ENCODE data around the gene ENHO. TPM values are rescaled to one million over a fixed set of nuclear protein-coding genes. Genes with fewer than 3 reads are reported as not detected.

Gene ENHO
- total and polyA plus RNA-seq, 2 donors (not counting 1 experiment from before 2014, with no cell fraction given), result not detected

GRCh38 chr9:34557426-34558321 is 34.9 kb upstream of the ENHO start:
- H3K9me3 ChIP-seq (ENCODE audit: control extremely low read depth in 1 of 3, control insufficient read depth in 2 of 3, insufficient read depth in 1 of 3, low read length in 2 of 3), result peaks cover 0 to 15% (median 7%) of the 10 kb centered on the region in 3 donors
- POLR2A ChIA-PET, result no interaction called here
- no peaks in the 10 kb centered on the region for H3K4me1 Mint-ChIP-seq
- H3K4me3 Mint-ChIP-seq, result no peak overlapping the region
- H3K4me3 ChIP-seq (ENCODE audit: control extremely low read depth in 1 of 5, extremely low read depth in 1 of 5, insufficient read depth in 1 of 5, low read depth in 2 of 5, low read length in 4 of 5), result no peak overlapping the region
- CTCF ChIA-PET, result no interaction called here
- H3K9me3 Mint-ChIP-seq (ENCODE audit: insufficient read depth), result peaks cover under 1% of the 10 kb centered on the region
- H3K27me3 Mint-ChIP-seq, result peaks cover 56% of the 10 kb centered on the region
- no peaks in the 10 kb centered on the region for H3K36me3 ChIP-seq (replicated peaks in 1 of 2; ENCODE audit: control extremely low read depth in 1 of 2, control insufficient read depth in 1 of 2, extremely low read depth in 1 of 2, insufficient read depth in 2 of 2, low read length in 1 of 2)
- ATAC-seq (ENCODE audit: low read depth) (no peak), DNase-seq (no peak)
- H3K27me3 ChIP-seq (replicated peaks in 1 of 4; ENCODE audit: control extremely low read depth in 1 of 4, control insufficient read depth in 3 of 4, insufficient read depth in 4 of 4, low read length in 3 of 4), result peaks cover 0 to 26% (median 6%) of the 10 kb centered on the region in 4 experiments
- 88% methylated on average over 13 of the region's 19 CpGs for WGBS (ENCODE audit: insufficient coverage)
- no peak overlapping the region for H2AFZ ChIP-seq (ENCODE audit: insufficient read depth, low read depth, low read length, poor library complexity, severe bottlenecking)
- H3K4me1 ChIP-seq (ENCODE audit: control insufficient read depth in 2 of 2, insufficient read depth in 2 of 2, low read length in 2 of 2), result no peaks in the 10 kb centered on the region
- H3K9ac ChIP-seq (ENCODE audit: low read length), result no peak overlapping the region
- no peaks in the 10 kb centered on the region for H3K79me2 ChIP-seq (ENCODE audit: control insufficient read depth, insufficient read depth, low read length)
- H3K4me2 ChIP-seq (replicated peaks; ENCODE audit: low read depth, low read length, poor library complexity, severe bottlenecking), result no peak overlapping the region
- intact Hi-C loops (cut with micrococcal nuclease), result no loop called here
- H4K20me1 ChIP-seq (ENCODE audit: control insufficient read depth, insufficient read depth, low read length, poor library complexity, severe bottlenecking), result no peaks in the 10 kb centered on the region
- TF ChIP-seq CTCF (IDR thresholded peaks at IDR 0.05) (no peak), EZH2 (IDR thresholded peaks at IDR 0.05; ENCODE audit: borderline replicate concordance, insufficient read depth, low read depth, low read length, poor library complexity, severe bottlenecking) (no peak)
- H3K27ac ChIP-seq (ENCODE audit: low read length in 2 of 2), result no peak overlapping the region
- H3K27ac Mint-ChIP-seq, result no peak overlapping the region

GRCh38 chr9:34556949-34557348 is 34.2 kb upstream of the ENHO start:
- Mint-ChIP-seq H3K4me1 (no peaks in the 10 kb centered on the region), H3K4me3 (no peak overlapping the region), H3K27me3 (peaks cover 55% of the 10 kb centered on the region), H3K9me3 (ENCODE audit: insufficient read depth) (no peaks in the 10 kb centered on the region), H3K27ac (no peak overlapping the region)
- no peak overlapping the region for H3K4me2 ChIP-seq (replicated peaks; ENCODE audit: low read depth, low read length, poor library complexity, severe bottlenecking)
- 80% methylated on average over 1 of the region's 6 CpGs for WGBS (ENCODE audit: insufficient coverage)
- no peaks in the 10 kb centered on the region for H3K4me1 ChIP-seq (ENCODE audit: control insufficient read depth in 2 of 2, insufficient read depth in 2 of 2, low read length in 2 of 2)
- H3K9ac ChIP-seq (ENCODE audit: low read length), result no peak overlapping the region
- ChIA-PET CTCF (no interaction called here), POLR2A (no interaction called here)
- no peak overlapping the region for H2AFZ ChIP-seq (ENCODE audit: insufficient read depth, low read depth, low read length, poor library complexity, severe bottlenecking)
- intact Hi-C loops (cut with micrococcal nuclease), result no loop called here
- TF ChIP-seq CTCF (IDR thresholded peaks at IDR 0.05) (no peak), EZH2 (IDR thresholded peaks at IDR 0.05; ENCODE audit: borderline replicate concordance, insufficient read depth, low read depth, low read length, poor library complexity, severe bottlenecking) (no peak)
- H3K79me2 ChIP-seq (ENCODE audit: control insufficient read depth, insufficient read depth, low read length), result no peaks in the 10 kb centered on the region
- no peak for ATAC-seq (ENCODE audit: low read depth)
- no peaks in the 10 kb centered on the region for H3K36me3 ChIP-seq (replicated peaks in 1 of 2; ENCODE audit: control extremely low read depth in 1 of 2, control insufficient read depth in 1 of 2, extremely low read depth in 1 of 2, insufficient read depth in 2 of 2, low read length in 1 of 2)
- DNase-seq, result no peak
- peaks cover 0 to 23% (median 6%) of the 10 kb centered on the region in 4 experiments for H3K27me3 ChIP-seq (replicated peaks in 1 of 4; ENCODE audit: control extremely low read depth in 1 of 4, control insufficient read depth in 3 of 4, insufficient read depth in 4 of 4, low read length in 3 of 4)
- H3K27ac ChIP-seq (ENCODE audit: low read length in 2 of 2), result no peak overlapping the region
- no peaks in the 10 kb centered on the region for H4K20me1 ChIP-seq (ENCODE audit: control insufficient read depth, insufficient read depth, low read length, poor library complexity, severe bottlenecking)
- H3K9me3 ChIP-seq (ENCODE audit: control extremely low read depth in 1 of 3, control insufficient read depth in 2 of 3, insufficient read depth in 1 of 3, low read length in 2 of 3), result peaks cover 0 to 9% (median 2%) of the 10 kb centered on the region in 3 donors
- H3K4me3 ChIP-seq (ENCODE audit: control extremely low read depth in 1 of 5, extremely low read depth in 1 of 5, insufficient read depth in 1 of 5, low read depth in 2 of 5, low read length in 4 of 5), result no peak overlapping the region

Data from B cell (primary cell).